Endothelial cell of umbilical vein (primary cell): ENCODE results near the gene HSPA5.

Experiments used
- CTCF ChIP-seq, 2 donors: IDR thresholded peaks; 1 replicate in 1 of 2; 2 replicates in 1 of 2; pipeline ENCODE4 v1.5.1; 2011; ENCODE audit warnings: low read length in 2 of 2, mild to moderate bottlenecking in 2 of 2, moderate library complexity in 2 of 2, control low read depth in 1 of 2, inconsistent platforms in 1 of 2, low read depth in 1 of 2; ENCODE audit not compliant: insufficient read depth in 1 of 2; ENCODE audit errors: extremely low read depth in 1 of 2
- GATA2 ChIP-seq: IDR thresholded peaks from 2 replicates; pipeline ENCODE4 v1.7.0; 2011; ENCODE audit warnings: low read depth, mild to moderate bottlenecking, moderate library complexity, mixed read lengths, low read length; ENCODE audit not compliant: insufficient read length, insufficient read depth

- TF ChIP-seq CTCF (IDR thresholded peaks at IDR 0.05; ENCODE audit: extremely low read depth in 1 of 2, insufficient read depth in 1 of 2, low read depth in 1 of 2, low read length in 2 of 2) (no peak), GATA2 (no peak)
Measured at GRCh38 chr9:125235804-125236519, 5.2 kb downstream of the HSPA5 start.
